Adrenal gland (tissue), 12 donors: ENCODE measurements around the gene MEIOB. TPM values are rescaled to one million over a fixed set of nuclear protein-coding genes. Genes with fewer than 3 reads are reported as not detected.

Experiments used
- DNase-seq, 7 donors: peaks; one replicate each; pipeline ENCODE4 v3.0.0-alpha.2; 2019 to 2020
- H3K27ac ChIP-seq, 5 donors: fragments of 200-600 bp; sonication (generic) in 4 of 5; 1 replicate in 3 of 5; 2 replicates in 2 of 5; pipeline versions ENCODE4 v1.5.1 to v1.8.0; 2016 to 2020; ENCODE audit warnings: mild to moderate bottlenecking in 1 of 5
- H3K27me3 ChIP-seq: fragments of 200-600 bp; 2 replicates; pipeline ENCODE4 v1.8.0; 2021
- H3K36me3 ChIP-seq, 2 donors: fragments of 200-600 bp; replicated peaks in 1 of 2; 1 replicate in 1 of 2; 2 replicates in 1 of 2; pipeline versions ENCODE4 v1.5.1 to v1.8.0; 2018 to 2022
- H3K4me1 ChIP-seq, 2 donors: fragments of 200-600 bp; replicated peaks in 1 of 2; 1 replicate in 1 of 2; 2 replicates in 1 of 2; pipeline versions ENCODE4 v1.5.1 to v1.8.0; 2018 to 2021
- H3K4me3 ChIP-seq, 4 donors: fragments of 200-600 bp; sonication (generic) in 3 of 4; one replicate each; pipeline ENCODE4 v1.5.1; 2016 to 2018
- H3K9me3 ChIP-seq, 3 donors: fragments of 200-600 bp; sonication (generic) in 1 of 3; replicated peaks in 1 of 3; 1 replicate in 2 of 3; 2 replicates in 1 of 3; pipeline versions ENCODE4 v1.5.1 to v1.8.0; 2016 to 2021
- POLR2A ChIP-seq, 2 donors: fragments of 450-650 bp; IDR thresholded peaks; one replicate each; pipeline ENCODE4 v1.6.1; 2017; ENCODE audit warnings: antibody characterized with exemption in 2 of 2, mild to moderate bottlenecking in 2 of 2, moderate library complexity in 1 of 2
- WGBS, 4 donors: extraction: QIAGEN DNeasy Blood & Tissue Kit in 2 of 4; methylation state at CpG; one replicate each; pipeline versions ENCODE4 v1.1.5 to v1.1.7; 2013 to 2017; 5-methylcytosine and 5-hydroxymethylcytosine counted together
- intact Hi-C, 2 donors: fragments of 100-400 bp; cut with DNase I; formaldehyde crosslinking; loops; one replicate each; pipeline versions ENCODE4 v1.14.1 to v1.15.0; 2022 to 2023
- polyA plus RNA-seq, 3 donors: library from polyadenylated mRNA; stranded (reverse); fragments of 200-250 nt in 2 of 3; fragments of 350-450 nt in 1 of 3; fragmentation: Illumina TruSeq in 1 of 3; extraction: RNeasy Lipid Tissue Mini Kit (QIAGEN cat#74804) in 1 of 3; gene quantifications; one replicate each; pipeline ENCODE4 v1.2.3, GENCODE V29; 2013 to 2014
- total RNA-seq, 9 donors: library from RNA; depleted of rRNA in 4 of 9; stranded (reverse); fragments of >200 nt in 4 of 9; fragments of 120-200 nt in 1 of 9; fragmentation: NEBNext Ultra II Directional in 1 of 9; extraction: Animal tissue kit (Norgen Biotek cat#: 25700) in 1 of 9; gene quantifications; one replicate each; pipeline versions ENCODE4 v1.1.0 to v1.2.4, GENCODE V29; 2013 to 2023
- TF ChIP-seq, protein P1 (sequence below), 6 experiments: fragments of 450-650 bp in 4 of 6; fragments of 200-600 bp in 2 of 6; sonication (generic) in 1 of 6; IDR thresholded peaks; 1 replicate in 5 of 6; 2 replicates in 1 of 6; pipeline versions ENCODE4 v1.5.1 to v1.8.0; 2016 to 2021; ENCODE audit warnings: antibody characterized with exemption in 6 of 6, mild to moderate bottlenecking in 2 of 6, moderate library complexity in 1 of 6
- donor health status: healthy with polysubstance abuse.
- donor health status: Bipolar disorder and iron deficiency.
- donor health status: DM: yes; HTN: yes; CAD: no.
- donor health status: DM: no; HTN: no; CAD: no.
- donor health status: DM: no; HTN: no; CAD: no.
- donor health status: DM: yes; HTN: yes; CAD: no.

Gene MEIOB
- total and polyA plus RNA-seq, 12 donors, result 0.23 TPM; not detected in 11

GRCh38 chr16:1818204-1818872 lies 53.6 kb downstream of the MEIOB start:
- H3K27me3 ChIP-seq, result no peaks in the 10 kb centered on the region
- peaks cover 0 to 86% of the 10 kb centered on the region in 2 donors for H3K36me3 ChIP-seq
- no peak for TF ChIP-seq POLR2A (IDR thresholded peaks at IDR 0.05)
- TF ChIP-seq, protein P1, sequence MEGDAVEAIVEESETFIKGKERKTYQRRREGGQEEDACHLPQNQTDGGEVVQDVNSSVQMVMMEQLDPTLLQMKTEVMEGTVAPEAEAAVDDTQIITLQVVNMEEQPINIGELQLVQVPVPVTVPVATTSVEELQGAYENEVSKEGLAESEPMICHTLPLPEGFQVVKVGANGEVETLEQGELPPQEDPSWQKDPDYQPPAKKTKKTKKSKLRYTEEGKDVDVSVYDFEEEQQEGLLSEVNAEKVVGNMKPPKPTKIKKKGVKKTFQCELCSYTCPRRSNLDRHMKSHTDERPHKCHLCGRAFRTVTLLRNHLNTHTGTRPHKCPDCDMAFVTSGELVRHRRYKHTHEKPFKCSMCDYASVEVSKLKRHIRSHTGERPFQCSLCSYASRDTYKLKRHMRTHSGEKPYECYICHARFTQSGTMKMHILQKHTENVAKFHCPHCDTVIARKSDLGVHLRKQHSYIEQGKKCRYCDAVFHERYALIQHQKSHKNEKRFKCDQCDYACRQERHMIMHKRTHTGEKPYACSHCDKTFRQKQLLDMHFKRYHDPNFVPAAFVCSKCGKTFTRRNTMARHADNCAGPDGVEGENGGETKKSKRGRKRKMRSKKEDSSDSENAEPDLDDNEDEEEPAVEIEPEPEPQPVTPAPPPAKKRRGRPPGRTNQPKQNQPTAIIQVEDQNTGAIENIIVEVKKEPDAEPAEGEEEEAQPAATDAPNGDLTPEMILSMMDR (IDR thresholded peaks at IDR 0.05), result no peak
- peak in 4 of 7 donors; percentile 17 to 44 (median 25) for DNase-seq
- no peaks in the 10 kb centered on the region for H3K9me3 ChIP-seq
- intact Hi-C loops, result no loop called here
- H3K4me1 ChIP-seq, result peaks cover 0 to under 1% of the 10 kb centered on the region in 2 donors
- WGBS, 4 donors, result 67 to 76% (median 72%) methylated on average over 17 to 27 of the region's 27 CpGs
- no peak overlapping the region for H3K4me3 ChIP-seq
- H3K27ac ChIP-seq, result peak overlapping the region in 1 of 5 donors; percentile 47

- H3K27ac ChIP-seq, result peak overlapping the region in 1 of 5 donors; percentile 47
- no peak overlapping the region for H3K4me3 ChIP-seq
- peak in 4 of 7 donors; percentile 16 to 31 (median 22) for DNase-seq
- no peaks in the 10 kb centered on the region for H3K4me1 ChIP-seq
- H3K27me3 ChIP-seq, result no peaks in the 10 kb centered on the region
- peaks cover 0 to 85% of the 10 kb centered on the region in 2 donors for H3K36me3 ChIP-seq
- no peaks in the 10 kb centered on the region for H3K9me3 ChIP-seq
- 72 to 87% (median 78%) methylated on average over 17 of the region's 17 CpGs for WGBS, 4 donors
- intact Hi-C loops, result no loop called here
- TF ChIP-seq POLR2A (IDR thresholded peaks at IDR 0.05), result no peak
- TF ChIP-seq, protein P1 (IDR thresholded peaks at IDR 0.05), result no peak
Observed at GRCh38 chr16:1817716-1818115, 54.2 kb downstream of the MEIOB start.

- DNase-seq, result no peak
- WGBS, 4 donors, result 91 to 97% (median 95%) methylated on average over 7 to 9 of the region's 9 CpGs
- H3K4me1 ChIP-seq, result no peaks in the 10 kb centered on the region
- no peak overlapping the region for H3K4me3 ChIP-seq
- peaks cover 0 to 81% of the 10 kb centered on the region in 2 donors for H3K36me3 ChIP-seq
- intact Hi-C loops, result no loop called here
- H3K27ac ChIP-seq, result no peak overlapping the region
- no peaks in the 10 kb centered on the region for H3K9me3 ChIP-seq
- H3K27me3 ChIP-seq, result no peaks in the 10 kb centered on the region
- no peak for TF ChIP-seq POLR2A (IDR thresholded peaks at IDR 0.05)
- TF ChIP-seq, protein P1 (IDR thresholded peaks at IDR 0.05), result no peak
Observed at GRCh38 chr16:1817276-1817589, 54.7 kb downstream of the MEIOB start.

DNA sequence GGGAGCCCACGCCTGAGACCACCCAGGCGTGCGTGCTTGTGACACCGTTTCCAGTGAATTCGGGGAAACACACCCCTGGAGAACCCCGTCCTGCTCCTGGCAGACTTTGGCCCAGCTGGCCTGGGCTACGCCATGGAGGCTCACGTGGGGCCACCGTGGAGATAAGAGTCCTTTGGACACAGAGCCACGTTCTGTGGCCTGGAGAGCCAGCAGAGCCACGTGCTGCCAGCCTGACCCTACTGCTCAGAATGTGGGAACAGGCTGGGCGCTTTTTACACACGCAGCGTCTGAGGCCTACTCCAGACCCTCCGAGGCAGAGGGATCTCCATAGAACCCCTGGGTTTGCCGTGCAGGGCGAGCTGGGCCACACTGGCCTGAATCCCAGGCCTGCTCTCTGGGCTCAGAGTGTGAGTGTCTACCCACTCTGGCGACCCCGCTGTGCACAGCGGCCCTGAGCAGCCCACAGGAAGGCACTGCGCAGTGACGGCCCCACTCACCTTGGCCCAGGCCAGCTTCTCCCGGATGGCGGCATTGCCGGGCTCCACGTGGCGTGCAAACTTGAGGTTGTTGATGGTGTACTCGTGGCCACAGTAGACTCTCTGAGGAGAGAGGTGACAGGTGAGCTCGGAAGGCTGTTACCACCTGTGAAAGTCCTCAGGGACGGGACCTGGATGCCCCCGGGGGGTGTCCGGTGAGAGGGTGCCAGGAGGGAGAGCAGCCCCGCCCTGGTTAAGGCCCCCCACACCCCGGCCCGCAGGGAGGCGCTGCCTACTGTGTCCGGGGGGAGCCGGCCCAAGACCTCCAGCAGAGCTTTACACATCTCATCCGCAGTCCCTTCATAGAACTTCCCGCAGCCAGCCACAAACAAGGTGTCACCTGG lies 55.3 kb downstream of the MEIOB start:
- intact Hi-C loops, result no loop called here
- H3K4me1 ChIP-seq, result no peaks in the 10 kb centered on the region
- no peak overlapping the region for H3K4me3 ChIP-seq
- H3K27me3 ChIP-seq, result no peaks in the 10 kb centered on the region
- peaks cover 0 to 76% of the 10 kb centered on the region in 2 donors for H3K36me3 ChIP-seq
- no peak for DNase-seq
- H3K9me3 ChIP-seq, result no peaks in the 10 kb centered on the region
- H3K27ac ChIP-seq, result no peak overlapping the region
- TF ChIP-seq POLR2A (IDR thresholded peaks at IDR 0.05), result no peak
- WGBS, 4 donors, result 91 to 95% (median 94%) methylated on average over 16 to 40 of the region's 40 CpGs
